Measurements from ENCODE around the gene HSPB7. TPM values are rescaled to one million over a fixed set of nuclear protein-coding genes. Genes with fewer than 3 reads are reported as not detected.

Gene HSPB7
- total and polyA plus RNA-seq, 12 donors: 4,333 to 6,425 (median 4,947) TPM

DNA sequence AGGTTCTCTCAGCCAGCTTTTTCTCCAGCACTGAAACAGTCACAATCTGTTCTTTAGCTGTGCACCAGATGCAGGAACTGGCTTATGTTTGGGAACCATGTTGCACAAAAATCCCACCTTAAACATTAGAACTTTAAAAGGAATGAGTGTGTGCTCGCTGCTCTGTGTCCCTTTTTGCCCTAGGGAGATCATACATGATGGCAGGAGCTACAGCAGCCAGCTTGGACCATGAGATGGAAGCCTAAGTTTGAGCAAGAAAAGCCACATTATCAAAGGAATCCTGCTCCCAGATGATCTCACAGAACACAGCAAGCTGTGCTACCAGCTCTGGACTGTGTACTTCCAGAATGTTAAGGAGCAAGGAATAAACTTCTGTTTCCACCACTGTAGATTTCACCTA lies 45.4 kb downstream of the HSPB7 start:
- TF ChIP-seq, protein P1, sequence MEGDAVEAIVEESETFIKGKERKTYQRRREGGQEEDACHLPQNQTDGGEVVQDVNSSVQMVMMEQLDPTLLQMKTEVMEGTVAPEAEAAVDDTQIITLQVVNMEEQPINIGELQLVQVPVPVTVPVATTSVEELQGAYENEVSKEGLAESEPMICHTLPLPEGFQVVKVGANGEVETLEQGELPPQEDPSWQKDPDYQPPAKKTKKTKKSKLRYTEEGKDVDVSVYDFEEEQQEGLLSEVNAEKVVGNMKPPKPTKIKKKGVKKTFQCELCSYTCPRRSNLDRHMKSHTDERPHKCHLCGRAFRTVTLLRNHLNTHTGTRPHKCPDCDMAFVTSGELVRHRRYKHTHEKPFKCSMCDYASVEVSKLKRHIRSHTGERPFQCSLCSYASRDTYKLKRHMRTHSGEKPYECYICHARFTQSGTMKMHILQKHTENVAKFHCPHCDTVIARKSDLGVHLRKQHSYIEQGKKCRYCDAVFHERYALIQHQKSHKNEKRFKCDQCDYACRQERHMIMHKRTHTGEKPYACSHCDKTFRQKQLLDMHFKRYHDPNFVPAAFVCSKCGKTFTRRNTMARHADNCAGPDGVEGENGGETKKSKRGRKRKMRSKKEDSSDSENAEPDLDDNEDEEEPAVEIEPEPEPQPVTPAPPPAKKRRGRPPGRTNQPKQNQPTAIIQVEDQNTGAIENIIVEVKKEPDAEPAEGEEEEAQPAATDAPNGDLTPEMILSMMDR (IDR thresholded peaks at IDR 0.05): no peak
- intact Hi-C loops (cut with DNase I): no loop called here
- H3K27me3 ChIP-seq: no peaks in the 10 kb centered on the region
- 97 to 100% methylated on average over 1 of the region's 1 CpG for WGBS, 2 donors
- peaks cover 0 to 29% (median 16%) of the 10 kb centered on the region in 9 donors for H3K4me1 ChIP-seq
- no peak for ATAC-seq
- H3K9me3 ChIP-seq: peaks cover 0 to 5% (median 0%) of the 10 kb centered on the region in 11 donors
- peaks cover 0 to 49% (median 24%) of the 10 kb centered on the region in 9 donors for H3K36me3 ChIP-seq
- DNase-seq: no peak
- no peak overlapping the region for H3K4me3 ChIP-seq
- no peak overlapping the region for H3K27ac ChIP-seq

DNA sequence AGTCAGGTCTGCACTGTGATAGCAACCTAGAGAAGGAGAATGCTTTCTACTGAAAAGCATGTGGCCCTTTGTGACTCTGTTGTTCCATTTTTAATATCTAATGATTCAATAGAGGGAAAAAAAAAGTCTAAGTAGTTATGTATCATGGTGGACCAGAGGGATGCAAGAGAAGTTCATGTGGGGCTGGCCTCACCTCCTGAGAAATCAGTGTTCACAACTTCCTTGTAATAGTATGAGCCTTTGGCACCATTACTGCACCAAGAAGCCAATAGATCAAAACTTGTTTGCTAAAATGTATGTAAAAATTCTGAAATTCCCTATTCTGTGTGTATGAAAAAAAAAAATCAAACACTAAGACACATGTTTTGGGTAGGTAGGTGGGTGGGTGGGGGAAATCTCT lies 46.9 kb downstream of the HSPB7 start:
- intact Hi-C loops (cut with DNase I): no loop called here
- Histone ChIP-seq H3K4me3 (no peak overlapping the region), H3K4me1 (peaks cover 4 to 33% (median 24%) of the 10 kb centered on the region in 9 donors), H3K27me3 (no peaks in the 10 kb centered on the region), H3K9me3 (peaks cover 0 to 5% (median 0%) of the 10 kb centered on the region in 11 donors), H3K27ac (no peak overlapping the region), H3K36me3 (peaks cover 0 to 49% (median 24%) of the 10 kb centered on the region in 9 donors)
- ATAC-seq (no peak), DNase-seq (no peak)
- TF ChIP-seq, protein P1 (IDR thresholded peaks at IDR 0.05): no peak

DNA sequence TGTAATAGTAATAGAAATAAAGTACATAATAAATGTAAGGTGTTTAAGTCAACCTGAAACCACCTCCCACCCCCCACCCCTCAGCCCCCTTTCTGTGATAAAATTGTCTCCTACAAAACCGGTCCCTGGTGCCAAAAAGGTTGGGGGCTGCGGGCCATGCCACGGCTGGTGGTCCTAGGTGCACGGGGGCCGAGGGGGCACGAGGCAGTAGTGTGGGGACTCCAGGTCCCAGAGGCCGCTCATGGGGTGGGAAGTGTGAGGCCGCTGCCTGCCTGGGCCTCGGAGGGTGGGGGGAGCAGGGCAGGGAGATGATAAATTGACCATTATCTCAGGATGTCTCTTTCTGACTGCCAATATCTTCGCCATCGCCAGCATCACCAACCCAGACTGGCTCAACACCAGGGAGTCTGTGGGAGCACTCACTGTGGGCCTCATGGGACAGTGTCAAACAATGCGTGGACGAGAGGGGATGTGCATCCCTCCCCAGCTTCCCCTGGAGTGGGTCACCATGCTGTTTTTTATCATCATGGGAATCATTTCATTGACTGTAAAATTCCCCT lies 48.4 kb downstream of the HSPB7 start:
- TF ChIP-seq, protein P1 (IDR thresholded peaks at IDR 0.05): no peak
- H3K9me3 ChIP-seq: peaks cover 0 to 5% (median 0%) of the 10 kb centered on the region in 11 donors
- DNase-seq: no peak
- intact Hi-C loops (cut with DNase I): loop anchor here in 2 of 10 donors (10.0 kb wide), 2 partner anchors 65 to 145 kb away; no protein-coding TSS in a partner anchor
- no peak overlapping the region for H3K27ac ChIP-seq
- H3K36me3 ChIP-seq: peaks cover 0 to 49% (median 24%) of the 10 kb centered on the region in 9 donors
- no peak overlapping the region for H3K4me3 ChIP-seq
- 95 to 98% methylated on average over 13 of the region's 13 CpGs for WGBS, 2 donors
- no peaks in the 10 kb centered on the region for H3K27me3 ChIP-seq
- H3K4me1 ChIP-seq: peaks cover 8 to 40% (median 24%) of the 10 kb centered on the region in 9 donors
- no peak for ATAC-seq

DNA sequence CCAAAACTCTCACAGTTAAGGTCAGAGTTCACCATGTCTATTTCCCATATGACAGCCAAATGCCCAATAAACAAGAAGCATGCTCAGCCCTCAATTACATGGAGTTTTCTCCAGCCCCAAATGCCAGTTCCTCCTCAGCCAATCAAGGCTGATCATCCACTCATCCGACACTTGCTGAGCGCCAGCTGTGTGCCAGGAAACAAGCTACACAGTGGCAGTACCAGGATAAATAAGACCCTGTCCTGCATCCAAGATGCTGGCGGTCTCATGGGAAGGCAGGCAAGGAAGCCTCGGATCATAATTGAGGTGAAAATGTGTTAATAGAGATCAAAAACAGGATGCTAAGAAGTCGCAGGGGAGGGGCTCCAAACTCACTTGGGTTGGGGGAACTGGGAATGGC lies 49.7 kb downstream of the HSPB7 start:
- Histone ChIP-seq H3K27ac (no peak overlapping the region), H3K27me3 (no peaks in the 10 kb centered on the region), H3K9me3 (peaks cover 0 to 5% (median 0%) of the 10 kb centered on the region in 11 donors), H3K4me3 (no peak overlapping the region), H3K36me3 (peaks cover 0 to 47% (median 24%) of the 10 kb centered on the region in 9 donors), H3K4me1 (peaks cover 11 to 44% (median 26%) of the 10 kb centered on the region in 9 donors)
- 85 to 88% methylated on average over 5 of the region's 5 CpGs for WGBS, 2 donors
- ATAC-seq (no peak), DNase-seq (no peak)
- intact Hi-C loops (cut with DNase I): loop anchor here in 2 of 10 donors (10.0 kb wide), 2 partner anchors 63 to 143 kb away; no protein-coding TSS in a partner anchor
- TF ChIP-seq, protein P1 (IDR thresholded peaks at IDR 0.05): no peak
